Measurements from ENCODE around the gene IFNLR1. TPM values are rescaled to one million over a fixed set of nuclear protein-coding genes. Genes with fewer than 3 reads are reported as not detected.

IFNLR1 gene
- total RNA-seq, 1 experiment from 2014 or later, result 2.3 TPM

DNA sequence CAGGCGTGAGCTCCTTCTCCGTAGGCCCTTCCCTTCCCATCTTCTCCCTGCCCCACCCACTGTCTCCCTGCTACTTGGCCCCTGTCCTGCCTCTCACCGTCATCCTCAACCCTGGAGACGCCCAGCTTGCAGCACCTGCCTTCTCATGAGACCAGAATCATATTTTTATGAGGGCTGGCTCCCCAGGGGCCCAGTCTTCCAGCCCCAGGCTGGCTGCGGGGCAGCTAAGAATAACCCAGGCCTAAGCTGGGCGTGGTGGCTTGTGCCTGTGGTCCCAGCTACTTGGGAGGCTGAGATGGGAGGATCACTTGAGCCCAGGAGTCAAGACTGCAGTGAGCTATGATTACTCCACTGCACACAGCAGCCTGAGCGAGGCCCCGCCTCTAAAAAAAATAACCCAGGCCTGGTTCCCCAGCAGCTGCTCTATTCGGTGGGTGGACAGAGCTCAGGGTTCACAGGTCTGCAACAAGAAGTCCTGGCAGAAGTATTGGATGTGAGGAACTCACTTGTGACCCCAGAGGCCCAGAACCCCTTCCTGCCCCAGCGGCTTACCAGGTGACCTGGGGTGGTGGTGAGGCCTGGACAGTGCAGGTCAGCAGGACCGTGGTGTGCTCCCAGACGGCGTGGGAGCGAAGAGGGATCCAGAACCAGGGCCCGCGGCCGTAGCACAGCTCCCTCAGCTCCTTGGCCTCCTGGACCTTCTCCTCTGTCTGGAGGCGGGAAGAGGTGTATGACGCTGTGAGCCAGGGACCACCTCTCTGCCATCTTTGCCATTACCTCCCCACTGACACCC lies 81.5 kb downstream of the IFNLR1 start:
- no peak for DNase-seq (ENCODE audit: low read depth)

DNA sequence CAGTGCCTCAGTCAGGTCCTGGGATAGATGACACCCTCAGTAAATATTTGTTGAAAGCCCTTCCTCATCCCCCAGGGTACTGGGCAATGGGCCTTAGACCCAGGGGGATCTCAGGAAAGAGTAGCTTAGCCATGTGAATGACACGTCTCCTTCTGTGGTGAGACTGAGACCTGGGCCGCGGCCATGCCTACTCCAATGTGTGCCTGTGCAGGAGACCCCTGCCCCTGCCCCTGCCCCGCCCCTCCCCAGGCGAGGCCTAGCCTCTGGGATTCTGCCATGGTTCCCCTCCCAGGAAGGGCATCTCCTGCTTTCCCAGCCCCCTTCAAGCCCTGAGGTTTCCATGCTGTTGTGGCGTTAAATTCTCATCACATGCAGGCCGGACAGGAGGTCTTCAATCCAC lies 82.2 kb downstream of the IFNLR1 start:
- DNase-seq (ENCODE audit: low read depth), result no peak

Other genes starting within 250 kb of the IFNLR1 start
- gene PNRC2, start 227.5 kb downstream of the IFNLR1 start, total RNA-seq (2014; rRNA removed; shearing (Covaris generic)), result 89.5 and 148 TPM in 2 replicates
- 74.6 and 108 TPM in 2 replicates for gene SRSF10, start 207.0 kb downstream of the IFNLR1 start, total RNA-seq (2014; rRNA removed; shearing (Covaris generic))
- 0.02 and 0.32 TPM in 2 replicates for gene MYOM3, start 75.2 kb downstream of the IFNLR1 start, total RNA-seq (2014; rRNA removed; shearing (Covaris generic))
- 1.3 and 1.9 TPM in 2 replicates for gene IL22RA1, start 44.1 kb downstream of the IFNLR1 start, total RNA-seq (2014; rRNA removed; shearing (Covaris generic))
- not detected in 2 replicates for gene GRHL3, start 132.1 kb upstream of the IFNLR1 start, total RNA-seq (2014; rRNA removed; shearing (Covaris generic))
- gene STPG1, start 226.5 kb upstream of the IFNLR1 start, total RNA-seq (2014; rRNA removed; shearing (Covaris generic)), result 3.7 and 8.3 TPM in 2 replicates
- gene NIPAL3, start 228.5 kb upstream of the IFNLR1 start, total RNA-seq (2014; rRNA removed; shearing (Covaris generic)), result 39.6 and 45.0 TPM in 2 replicates